GM18873 (cell line): ENCODE data around the gene TSEN15.
"Not testable (repeated sequence)": the region's sequence is repeated elsewhere in the genome, so short reads cannot be mapped to it uniquely, and the experiment has no call there.

Experiments used
- ATAC-seq: cut with Tn5 transposase; IDR thresholded peaks from one replicate; pipeline ENCODE4 v1.9.1; 2021; ENCODE audit warnings: mild to moderate bottlenecking, moderate library complexity, moderate number of reproducible peaks; ENCODE audit not compliant: unreplicated experiment, low FRiP score

The TSEN15 gene

GRCh38 chr1:184031092-184031408 lies 20.5 kb upstream of the TSEN15 start:
- ATAC-seq: no peak

DNA sequence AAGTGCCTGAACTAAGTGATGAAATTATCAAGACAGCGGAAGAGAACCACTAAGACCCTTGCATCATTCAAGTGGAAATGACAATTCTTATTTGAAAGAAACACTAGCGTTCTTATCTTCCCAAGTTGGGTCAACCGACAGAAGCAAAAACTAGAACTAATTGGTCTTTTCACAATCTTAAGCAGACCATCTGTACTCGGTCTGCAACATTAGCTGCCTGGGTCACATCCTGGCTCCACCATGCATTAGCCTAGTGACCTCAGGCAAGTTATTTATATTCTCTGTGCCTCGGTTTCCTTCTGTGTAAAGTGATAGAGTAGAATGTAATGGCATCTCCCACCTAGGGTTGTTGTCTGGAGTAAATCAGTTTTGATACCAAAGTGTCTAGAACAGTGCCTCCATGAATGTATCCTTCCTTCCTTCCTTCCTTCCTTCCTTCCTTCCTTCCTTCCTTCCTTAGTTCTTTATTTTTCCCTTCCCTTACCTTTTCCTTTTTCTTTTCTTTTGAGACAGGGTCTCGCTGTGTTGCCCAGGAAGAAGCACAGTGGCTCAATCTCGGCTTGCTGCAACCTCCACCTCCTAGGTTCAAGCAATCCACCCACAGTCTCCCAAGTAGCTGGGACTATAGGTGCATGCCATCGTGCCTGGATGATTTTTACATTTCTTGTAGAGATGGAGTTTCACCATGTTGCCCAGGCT lies 20.0 kb upstream of the TSEN15 start:
- ATAC-seq: no peak

- no peak for ATAC-seq
Measured at GRCh38 chr1:184032306-184032929, 19.1 kb upstream of the TSEN15 start.

DNA sequence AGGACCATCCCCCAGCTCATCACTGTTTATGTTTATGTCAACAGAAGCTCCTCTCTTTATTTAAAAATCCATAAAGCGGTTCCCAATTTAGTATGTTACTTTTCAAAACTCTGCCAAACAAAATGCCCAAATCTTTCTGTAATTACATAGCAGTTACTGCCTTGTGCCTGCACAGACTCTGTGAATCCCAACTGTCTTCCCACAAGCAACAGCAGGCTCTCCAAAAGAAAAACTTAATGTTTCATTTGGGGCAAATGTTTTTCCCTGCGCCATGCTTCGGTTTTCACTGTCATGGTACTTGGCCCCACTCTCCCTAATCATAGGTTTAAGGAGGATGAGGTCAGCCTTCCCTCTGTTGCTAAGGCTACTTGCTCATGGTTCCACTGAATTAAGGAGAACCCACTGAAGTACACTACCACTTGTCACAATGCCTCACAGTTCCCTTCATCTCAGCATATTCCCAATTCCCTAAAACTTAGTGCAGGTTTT lies 18.6 kb upstream of the TSEN15 start:
- no peak for ATAC-seq

DNA sequence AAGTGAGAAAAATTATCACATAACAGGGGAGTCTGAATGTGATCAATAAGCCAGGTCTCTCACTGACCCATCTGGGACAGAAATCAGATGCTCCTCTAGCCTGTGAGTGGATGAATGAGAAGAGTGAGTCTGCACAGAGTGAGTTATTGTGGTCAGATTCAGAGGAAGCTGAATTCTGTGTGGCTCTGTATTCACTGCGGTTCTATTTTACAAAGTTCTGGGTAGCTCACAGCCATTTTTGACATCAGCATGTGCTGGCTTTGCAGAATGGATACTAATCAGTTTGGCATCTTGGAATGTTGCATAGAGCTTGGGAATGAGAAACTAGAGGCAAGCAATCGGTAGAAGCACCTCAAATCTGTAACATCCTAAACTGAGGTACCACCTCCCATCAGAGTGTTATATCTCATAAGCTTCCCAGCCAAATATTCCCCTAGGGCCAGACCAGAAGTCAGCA lies 17.8 kb upstream of the TSEN15 start:
- ATAC-seq: no peak

DNA sequence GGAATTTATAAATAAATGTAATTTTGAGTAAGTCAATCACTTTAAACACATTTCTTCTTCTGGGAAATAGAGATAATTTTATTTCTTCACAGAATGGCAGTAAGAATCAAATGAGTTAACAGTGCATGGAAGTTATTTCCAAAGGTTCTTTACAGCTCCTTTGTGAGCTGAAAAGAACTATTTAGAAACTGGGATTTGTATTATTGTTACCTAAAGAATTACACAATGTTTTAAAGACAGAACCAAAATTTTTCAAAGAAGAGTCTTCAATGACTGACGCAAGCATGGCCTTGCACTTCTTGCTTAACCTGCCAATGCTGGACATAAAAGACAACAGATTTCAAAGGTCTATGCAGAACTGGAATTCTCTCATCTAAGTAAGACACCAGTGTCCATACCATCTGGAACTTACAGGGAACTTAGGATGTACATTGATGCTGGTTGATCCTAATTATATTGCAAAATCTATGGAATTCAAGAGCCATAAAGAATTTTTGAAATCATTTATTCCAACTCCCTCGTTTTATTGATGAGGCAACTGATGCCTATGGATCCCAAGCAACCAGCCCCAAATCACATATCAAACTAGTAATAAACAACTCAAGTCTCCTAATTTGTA lies 16.7 kb upstream of the TSEN15 start:
- no peak for ATAC-seq

- no peak for ATAC-seq
Measured at GRCh38 chr1:184035719-184036516, 15.6 kb upstream of the TSEN15 start.

GRCh38 chr1:184036517-184036949 lies 15.0 kb upstream of the TSEN15 start:
- no peak for ATAC-seq

DNA sequence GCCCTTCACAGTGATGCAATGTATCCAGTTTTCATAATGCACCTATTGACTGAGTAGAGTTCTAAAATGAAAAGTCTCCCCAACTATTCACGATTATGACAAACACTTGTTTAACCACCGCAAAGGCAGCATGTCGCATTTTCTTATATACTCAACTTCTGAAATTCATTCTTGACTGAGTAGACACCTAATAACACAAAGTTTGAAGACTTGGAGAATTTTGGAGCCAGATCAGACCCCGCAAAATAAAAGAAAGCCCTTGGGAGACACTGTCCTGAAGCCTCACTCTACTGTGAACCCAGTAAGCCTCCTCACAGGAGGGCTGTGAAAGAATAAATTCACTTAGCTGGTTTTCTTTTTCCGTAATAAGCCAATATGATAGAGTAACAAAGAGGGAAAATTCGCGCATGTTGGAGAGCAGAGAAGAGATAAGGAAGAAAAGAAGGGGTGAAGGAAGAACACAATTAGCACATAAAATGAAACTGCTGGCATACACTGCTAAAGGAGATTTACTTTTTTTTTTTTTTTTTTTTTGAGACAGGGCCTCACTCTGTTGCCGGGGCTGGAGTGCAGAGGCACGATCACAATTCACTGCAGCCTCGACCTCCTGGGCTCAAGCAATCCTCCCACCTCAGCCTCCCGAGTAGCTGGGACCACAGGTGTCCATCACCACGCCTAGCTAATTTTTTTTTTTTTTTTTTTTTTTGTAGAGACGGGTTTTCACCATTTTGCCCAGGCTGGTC lies 13.5 kb upstream of the TSEN15 start:
- ATAC-seq: no peak

DNA sequence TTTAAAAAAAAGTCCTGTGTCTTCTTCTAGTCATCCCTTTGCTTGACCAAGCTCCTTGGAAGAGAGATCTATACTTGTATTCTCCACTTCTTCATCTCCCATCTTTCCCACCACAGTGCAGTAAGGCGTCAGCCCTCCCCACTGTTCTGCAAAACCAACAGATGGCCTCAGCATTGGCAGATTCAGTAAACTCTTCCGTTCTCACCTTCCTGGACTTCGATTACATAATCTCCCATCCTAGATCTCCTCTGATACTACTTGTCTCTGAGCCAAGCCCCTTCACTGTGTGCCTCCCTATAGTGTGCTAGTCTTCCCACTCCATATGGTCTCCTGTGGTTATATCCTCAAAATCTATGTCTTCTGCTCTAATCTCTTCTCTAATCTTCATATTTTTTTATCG lies 12.4 kb upstream of the TSEN15 start:
- ATAC-seq: no peak

DNA sequence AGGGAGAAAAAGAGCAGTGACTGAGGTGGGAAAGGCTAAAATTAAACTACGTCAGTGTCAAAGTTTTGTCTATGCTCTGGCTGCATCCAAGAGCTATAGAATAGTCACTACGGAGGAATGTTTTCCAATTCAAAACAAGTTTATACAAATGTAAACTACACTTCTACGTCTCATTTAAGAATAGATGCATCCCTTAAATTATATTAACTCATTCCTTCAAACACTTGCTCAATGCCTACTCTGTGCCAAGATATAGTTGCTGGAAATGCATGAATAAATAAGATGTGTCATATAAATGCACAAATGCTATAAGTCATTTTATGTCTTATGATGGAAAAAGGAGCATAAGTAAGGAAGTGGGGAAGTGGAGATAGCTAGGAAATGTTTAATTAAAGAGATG lies 9.8 kb upstream of the TSEN15 start:
- ATAC-seq: no peak

DNA sequence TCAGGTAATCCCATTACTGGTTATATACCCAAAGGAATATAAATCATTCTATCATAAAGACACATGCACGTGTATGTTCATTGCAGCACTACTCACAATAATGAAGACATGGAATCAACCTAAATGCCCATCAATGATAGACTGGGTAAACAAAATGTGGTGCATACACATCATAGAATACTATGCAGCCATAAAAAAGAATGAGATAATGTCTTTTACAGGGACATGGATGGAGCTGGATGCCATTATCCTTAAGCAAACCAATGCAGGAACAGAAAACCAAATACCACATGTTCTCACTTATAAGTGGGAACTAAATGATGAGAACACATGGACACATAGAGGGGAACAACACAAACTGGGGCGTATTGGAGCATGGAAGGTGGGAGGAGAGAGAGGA lies 8.2 kb upstream of the TSEN15 start:
- ATAC-seq: not testable (repeated sequence)

GRCh38 chr1:184044603-184045376 lies 6.7 kb upstream of the TSEN15 start:
- ATAC-seq: no peak

DNA sequence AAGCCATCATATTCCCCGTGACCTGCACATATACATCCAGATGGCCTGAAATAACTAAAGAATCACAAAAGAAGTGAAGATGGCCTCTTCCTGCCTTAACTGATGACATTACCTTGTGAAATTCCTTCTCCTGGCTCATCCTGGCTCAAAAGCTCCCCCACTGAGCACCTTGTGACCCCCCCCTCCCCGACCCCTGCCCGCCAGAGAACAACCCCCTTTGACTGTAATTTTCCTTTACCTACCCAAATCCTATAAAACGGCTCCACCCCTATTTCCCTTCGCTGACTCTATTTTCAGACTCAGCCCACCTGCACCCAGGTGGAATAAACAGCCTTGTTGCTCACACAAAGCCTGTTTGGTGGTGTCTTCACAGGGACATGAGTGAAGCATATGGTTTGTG lies 4.0 kb upstream of the TSEN15 start:
- ATAC-seq: not testable (repeated sequence)

GRCh38 chr1:184048561-184049240 lies 2.8 kb upstream of the TSEN15 start:
- ATAC-seq: no peak

GRCh38 chr1:184049291-184049690 lies 2.2 kb upstream of the TSEN15 start:
- ATAC-seq: no peak

- ATAC-seq: no peak
Measured at GRCh38 chr1:184049836-184050468, 1.6 kb upstream of the TSEN15 start.

GRCh38 chr1:184050636-184051035 lies 894 bp upstream of the TSEN15 start:
- ATAC-seq: no peak

DNA sequence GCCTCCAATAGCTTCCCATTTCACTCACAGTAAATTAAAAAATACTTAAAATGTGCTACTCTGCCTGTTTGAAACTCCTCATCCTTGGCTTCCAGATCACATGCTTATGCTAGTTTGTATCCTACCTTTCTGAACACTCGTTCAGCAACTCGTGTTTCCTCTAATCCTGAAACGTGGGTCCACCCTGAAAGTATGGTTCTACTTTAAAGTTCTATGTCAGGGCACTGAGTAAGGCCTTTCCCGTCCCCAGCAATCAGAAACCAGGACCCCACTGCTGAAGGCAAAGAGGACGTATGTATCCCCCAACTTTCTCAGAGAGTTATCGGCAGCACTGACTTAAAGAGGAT lies 419 bp upstream of the TSEN15 start:
- ATAC-seq: no peak
